ENCODE measurements around the gene VOPP1.

VOPP1 gene

GRCh38 chr7:55458351-55458750 is 114.0 kb downstream of the VOPP1 start:
- no peaks in the 10 kb centered on the region for H3K79me2 ChIP-seq (ENCODE audit: insufficient read depth, low read depth)
- H3K27me3 ChIP-seq (ENCODE audit: insufficient read depth, low read depth) = no peaks in the 10 kb centered on the region
- H4K20me1 ChIP-seq (ENCODE audit: insufficient read depth) = no peaks in the 10 kb centered on the region
- H3K4me3 ChIP-seq (IDR thresholded peaks at IDR 0.05; ENCODE audit: insufficient read depth, low read depth, low read length) = no peak overlapping the region
- peaks cover 36% of the 10 kb centered on the region for H3K4me1 ChIP-seq (ENCODE audit: low read depth, poor library complexity, severe bottlenecking)
- no peak overlapping the region for H3K27ac ChIP-seq
- no peak for TF ChIP-seq CTCF (conservative IDR thresholded peaks at IDR 0.05; ENCODE audit: low read depth, low read length)
- H3K36me3 ChIP-seq (ENCODE audit: insufficient read depth) = no peaks in the 10 kb centered on the region
- H2AFZ ChIP-seq (ENCODE audit: low read depth) = no peak overlapping the region
- no peak overlapping the region for H3K9ac ChIP-seq
- no peak overlapping the region; the same call in 1 of the 2 replicates for H3K4me2 ChIP-seq

GRCh38 chr7:55457801-55458200 is 114.5 kb downstream of the VOPP1 start:
- Histone ChIP-seq H3K27ac (no peak overlapping the region), H3K36me3 (ENCODE audit: insufficient read depth) (no peaks in the 10 kb centered on the region), H3K4me2 (no peak overlapping the region), H2AFZ (ENCODE audit: low read depth) (no peak overlapping the region), H3K9ac (no peak overlapping the region), H3K4me1 (ENCODE audit: low read depth, poor library complexity, severe bottlenecking) (peaks cover 31% of the 10 kb centered on the region), H3K27me3 (ENCODE audit: insufficient read depth, low read depth) (no peaks in the 10 kb centered on the region), H3K79me2 (ENCODE audit: insufficient read depth, low read depth) (no peaks in the 10 kb centered on the region), H4K20me1 (ENCODE audit: insufficient read depth) (0 out of 2 replicates have a peak, but pooled peaks cover 3% of the 10 kb centered on the region), H3K4me3 (IDR thresholded peaks at IDR 0.05; ENCODE audit: insufficient read depth, low read depth, low read length) (no peak overlapping the region)
- TF ChIP-seq CTCF (conservative IDR thresholded peaks at IDR 0.05; ENCODE audit: low read depth, low read length) = no peak

- Histone ChIP-seq H3K4me1 (ENCODE audit: low read depth, poor library complexity, severe bottlenecking) (peaks cover 8% of the 10 kb centered on the region), H4K20me1 (ENCODE audit: insufficient read depth) (0 out of 2 replicates have a peak, but pooled peaks cover 3% of the 10 kb centered on the region), H3K4me3 (IDR thresholded peaks at IDR 0.05; ENCODE audit: insufficient read depth, low read depth, low read length) (no peak overlapping the region), H2AFZ (ENCODE audit: low read depth) (no peak overlapping the region), H3K27ac (no peak overlapping the region), H3K79me2 (ENCODE audit: insufficient read depth, low read depth) (no peaks in the 10 kb centered on the region), H3K9ac (no peak overlapping the region), H3K36me3 (ENCODE audit: insufficient read depth) (no peaks in the 10 kb centered on the region), H3K4me2 (no peak overlapping the region), H3K27me3 (ENCODE audit: insufficient read depth, low read depth) (no peaks in the 10 kb centered on the region)
- TF ChIP-seq CTCF (conservative IDR thresholded peaks at IDR 0.05; ENCODE audit: low read depth, low read length) = no peak
These were observed 119.3 kb downstream of the VOPP1 start for GRCh38 chr7:55452971-55453370.

GRCh38 chr7:55449992-55450535 is 122.2 kb downstream of the VOPP1 start:
- Histone ChIP-seq H2AFZ (ENCODE audit: low read depth) (no peak overlapping the region), H3K4me1 (ENCODE audit: low read depth, poor library complexity, severe bottlenecking) (no peaks in the 10 kb centered on the region), H3K4me2 (no peak overlapping the region), H3K4me3 (IDR thresholded peaks at IDR 0.05; ENCODE audit: insufficient read depth, low read depth, low read length) (no peak overlapping the region), H4K20me1 (ENCODE audit: insufficient read depth) (0 out of 2 replicates have a peak, but pooled peaks cover 3% of the 10 kb centered on the region), H3K27ac (no peak overlapping the region), H3K27me3 (ENCODE audit: insufficient read depth, low read depth) (no peaks in the 10 kb centered on the region), H3K36me3 (ENCODE audit: insufficient read depth) (no peaks in the 10 kb centered on the region), H3K9ac (no peak overlapping the region), H3K79me2 (ENCODE audit: insufficient read depth, low read depth) (no peaks in the 10 kb centered on the region)
- TF ChIP-seq CTCF (conservative IDR thresholded peaks at IDR 0.05; ENCODE audit: low read depth, low read length) = no peak
